SHP77 treated with DMSO at 0.1 percent for 48 hours (cell line): Measurements from ENCODE around the gene CMTM6.
"Not testable (repeated sequence)": the region's sequence is repeated elsewhere in the genome, so short reads cannot be mapped to it uniquely, and the experiment has no call there.

Experiments
- DNase-seq: peaks from one replicate; lab custom pipeline; 2025; lab: John Stamatoyannopoulos, UW

Gene CMTM6

DNA sequence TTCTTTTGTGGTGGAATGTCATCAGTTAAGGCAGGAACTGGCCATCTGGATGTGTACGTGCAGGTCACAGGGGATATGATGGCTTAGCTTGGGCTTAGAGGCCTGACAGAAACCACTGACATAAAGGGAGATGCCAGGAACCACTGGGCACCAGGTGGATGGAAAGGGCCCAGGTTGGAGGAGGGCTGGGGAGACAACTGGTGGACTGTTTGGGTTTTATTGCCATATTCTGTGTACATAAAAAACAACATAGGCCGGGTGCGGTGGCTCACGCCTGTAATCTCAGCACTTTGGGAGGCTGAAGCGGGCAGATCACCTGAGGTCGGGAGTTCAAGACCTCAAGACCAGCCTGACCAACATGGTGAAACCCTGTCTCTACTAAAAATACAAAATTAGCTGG lies 35.8 kb downstream of the CMTM6 start:
- not testable (repeated sequence) for DNase-seq

DNA sequence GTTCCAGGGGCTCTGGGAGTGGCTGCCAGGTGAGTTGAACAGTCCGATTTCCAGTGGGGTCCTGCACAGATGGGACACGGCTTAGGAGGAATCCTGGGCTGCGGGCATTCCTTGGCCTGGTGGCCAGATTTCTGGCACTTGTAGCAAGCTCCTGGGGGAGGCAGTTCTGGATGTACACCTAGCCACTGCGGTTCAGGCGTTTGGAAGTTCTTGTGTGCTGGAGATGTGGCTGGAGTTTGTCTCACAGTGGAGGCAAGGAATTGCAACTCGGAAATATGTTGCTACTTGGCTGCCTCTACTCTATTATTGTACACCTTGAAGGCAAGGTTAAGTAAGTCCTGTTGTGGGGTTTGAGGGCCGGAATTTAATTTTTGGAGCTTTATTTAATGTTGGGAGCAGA lies 37.9 kb downstream of the CMTM6 start:
- not testable (repeated sequence) for DNase-seq

DNA sequence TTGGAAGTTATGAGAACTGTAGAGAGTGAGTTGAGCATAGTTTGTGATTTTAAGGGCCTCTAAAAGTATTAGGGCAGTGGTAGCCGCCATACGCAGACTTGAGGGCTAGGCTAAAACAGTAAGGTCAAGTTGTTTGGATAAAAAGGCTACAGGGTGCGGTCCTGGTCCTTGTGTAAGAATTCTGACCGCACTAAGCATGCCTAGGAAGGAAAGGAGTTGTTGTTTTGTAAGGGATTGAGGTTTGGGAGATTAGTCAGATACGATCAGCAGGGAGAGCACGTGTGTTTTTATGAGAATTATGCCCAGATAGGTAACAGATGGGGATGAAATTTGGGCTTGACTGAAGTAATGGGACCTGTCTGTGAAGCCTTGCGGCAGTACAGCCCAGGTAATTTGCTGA lies 39.2 kb downstream of the CMTM6 start:
- DNase-seq = not testable (repeated sequence)

DNA sequence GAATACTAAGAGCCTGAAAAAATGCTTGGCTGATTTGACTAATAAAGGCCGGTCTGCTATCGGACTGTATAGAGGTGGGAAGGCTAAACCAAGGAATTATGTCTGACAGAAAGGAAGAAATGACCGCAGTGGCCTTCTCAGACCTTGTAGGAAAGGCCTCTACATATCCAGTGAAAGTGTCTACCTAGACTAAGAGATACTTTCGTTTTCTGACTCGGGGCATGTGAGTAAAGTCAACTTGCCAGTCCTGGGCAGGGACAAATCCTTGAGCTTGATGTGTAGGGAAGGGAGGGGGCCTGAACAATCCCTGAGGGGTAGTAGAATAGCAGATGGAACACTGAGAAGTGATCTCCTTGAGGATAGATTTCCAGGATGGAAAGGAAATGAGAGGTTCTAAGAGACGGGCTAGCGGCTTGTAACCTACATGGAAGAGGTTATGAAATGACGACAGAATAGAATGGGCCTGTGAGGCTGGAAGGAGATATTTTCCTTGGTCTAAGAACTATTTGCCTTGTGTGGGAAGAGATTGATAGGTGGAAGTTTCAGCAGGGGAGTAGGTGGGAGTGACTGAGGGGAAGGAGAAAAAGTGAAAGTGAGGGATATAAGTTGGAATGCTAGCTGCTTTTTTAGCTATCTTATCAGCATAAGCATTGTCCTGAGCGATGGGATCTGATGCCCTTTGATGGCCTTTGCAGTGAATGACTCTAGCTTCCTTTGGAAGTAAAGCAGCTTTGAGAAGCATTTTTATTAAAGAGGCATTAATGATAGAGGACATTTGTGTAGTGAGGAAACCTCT lies 40.3 kb downstream of the CMTM6 start:
- not testable (repeated sequence) for DNase-seq

DNA sequence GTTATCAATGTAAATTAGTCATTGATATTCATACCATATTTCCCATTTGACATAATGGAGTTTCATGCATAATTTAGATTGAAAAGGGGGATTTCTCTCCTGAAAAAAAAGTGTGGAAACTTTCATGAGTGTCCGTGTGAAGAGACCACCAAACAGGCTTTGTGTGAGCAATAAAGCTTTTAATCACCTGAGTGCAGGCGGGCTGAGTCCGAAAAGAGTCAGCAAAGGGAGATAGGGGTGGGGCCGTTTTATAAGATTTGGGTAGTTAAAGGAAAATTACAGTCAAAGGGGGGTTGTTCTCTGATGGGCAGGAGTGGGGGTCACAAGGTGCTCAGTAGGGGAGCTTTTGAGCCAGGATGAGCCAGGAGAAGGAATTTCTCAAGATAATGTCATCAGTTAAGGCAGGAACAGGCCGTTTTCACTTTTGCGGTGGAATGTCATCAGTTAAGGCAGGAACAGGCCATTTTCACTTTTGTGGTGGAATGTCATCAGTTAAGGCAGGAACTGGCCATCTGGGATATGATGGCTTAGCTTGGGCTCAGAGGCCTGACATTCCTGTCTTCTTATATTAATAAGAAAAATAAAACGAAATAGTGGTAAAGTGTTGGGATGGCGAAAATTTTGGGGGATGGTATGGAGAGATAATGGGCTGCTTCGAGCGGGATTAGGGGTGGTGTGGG lies 41.7 kb downstream of the CMTM6 start:
- DNase-seq = not testable (repeated sequence)

DNA sequence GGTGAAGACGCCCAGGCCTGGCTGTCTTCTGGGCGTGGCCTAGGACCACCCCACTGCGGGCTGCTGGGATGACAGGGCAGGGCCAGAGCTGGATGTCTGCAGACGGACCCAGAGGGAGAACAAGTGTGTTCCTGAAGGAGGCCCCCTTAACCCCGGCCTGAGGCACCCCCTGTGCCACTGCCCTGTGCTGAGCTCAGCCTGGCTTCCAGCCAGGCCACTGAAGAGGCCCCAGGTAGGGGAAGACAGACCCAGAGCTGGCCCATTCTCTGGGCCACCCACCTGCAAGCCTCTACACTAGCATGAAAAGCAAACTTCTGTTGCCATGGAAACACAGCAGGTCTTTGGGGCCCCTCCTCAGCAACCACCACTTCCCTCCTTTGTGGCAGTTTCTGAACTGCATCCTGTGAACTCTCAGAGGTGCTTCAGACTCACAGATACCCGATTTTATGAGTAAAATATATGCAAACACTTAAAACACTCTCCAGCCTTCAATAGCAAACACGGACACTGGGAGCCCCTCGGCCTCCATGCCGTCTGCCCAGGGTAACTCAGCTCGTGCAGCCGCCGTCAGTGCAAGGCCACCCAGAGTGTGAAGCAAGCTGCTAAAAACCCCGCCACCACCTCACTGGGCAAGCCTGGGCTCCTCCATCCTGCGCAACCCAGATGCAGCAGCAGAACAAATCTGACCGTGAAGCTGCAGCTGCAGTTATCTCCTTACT lies 42.5 kb downstream of the CMTM6 start:
- DNase-seq = peak; percentile 56

DNA sequence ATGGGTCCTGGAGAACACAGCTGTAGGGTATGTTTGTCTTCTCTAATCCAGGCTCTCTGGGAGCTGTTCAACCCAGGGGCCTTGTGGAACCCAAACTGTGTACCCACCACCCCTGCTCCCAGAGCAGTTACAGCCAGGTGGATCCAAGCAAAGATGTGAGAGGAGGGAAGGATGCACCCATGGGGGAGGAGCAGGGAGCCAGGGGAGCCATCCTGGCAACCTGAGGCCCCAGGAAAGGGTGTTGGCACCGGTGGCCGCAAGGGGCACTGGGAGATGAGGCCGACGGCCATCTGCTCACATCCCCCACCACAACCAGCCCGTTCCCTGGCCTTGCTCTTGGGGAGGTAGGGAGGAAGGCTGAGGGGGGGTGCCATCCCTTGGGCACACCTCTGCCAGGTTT lies 43.2 kb downstream of the CMTM6 start:
- no peak for DNase-seq

DNA sequence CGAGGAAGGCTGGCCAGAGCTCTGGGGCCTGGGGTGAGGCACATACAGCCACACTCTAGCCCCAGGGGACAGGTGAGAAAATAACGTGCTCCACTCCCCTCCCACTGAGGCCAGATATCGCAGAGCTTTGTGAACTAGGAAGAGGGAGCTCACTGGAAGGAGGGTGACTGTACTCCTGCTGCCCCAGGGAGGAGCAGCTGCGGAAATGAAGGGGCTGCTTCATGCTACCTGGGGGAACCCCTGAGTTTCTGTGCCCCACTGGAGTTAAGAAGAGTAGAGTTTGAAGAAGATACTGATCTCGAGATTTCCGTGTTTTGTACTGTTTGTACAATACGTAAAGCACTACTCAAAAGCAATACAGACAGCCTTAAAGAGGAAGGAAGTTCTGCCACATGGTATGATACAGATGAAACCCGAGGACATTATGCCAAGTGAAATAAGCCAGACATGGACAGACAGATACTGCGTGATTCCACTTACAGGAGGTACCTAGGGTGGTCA lies 44.6 kb downstream of the CMTM6 start:
- no peak for DNase-seq

DNA sequence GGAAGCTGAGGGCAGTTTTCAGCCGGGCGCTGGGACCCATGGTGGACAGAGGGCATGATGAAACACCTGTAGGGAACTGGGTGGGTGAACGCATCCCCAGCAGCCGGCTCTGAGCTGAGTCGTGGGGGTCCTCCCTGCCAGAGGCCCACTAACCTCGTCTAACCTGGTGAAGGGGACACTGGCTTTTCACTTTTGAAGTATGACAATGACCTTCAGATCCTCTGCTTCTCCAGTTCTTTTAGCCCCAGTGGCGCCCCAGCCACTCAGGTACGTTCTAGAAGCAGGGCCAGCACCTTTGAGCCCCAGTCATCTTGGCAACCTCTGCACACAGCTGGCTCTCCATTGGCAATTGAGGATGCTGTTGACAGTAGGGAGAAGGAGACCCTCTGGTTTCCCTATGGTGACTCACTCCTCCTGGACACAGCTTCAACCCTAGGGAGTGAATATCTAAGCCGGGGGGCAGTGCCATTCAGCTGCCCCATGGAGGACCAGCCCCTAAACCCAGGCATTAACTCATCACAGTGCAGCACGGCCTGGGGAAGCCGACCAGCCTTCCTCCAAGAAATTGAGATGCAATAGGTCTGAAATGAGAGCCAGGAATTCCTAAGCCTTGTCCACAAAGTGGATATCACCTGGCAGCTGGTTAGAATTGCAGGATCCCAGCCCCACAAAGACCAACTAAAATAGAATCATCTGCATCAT lies 46.1 kb downstream of the CMTM6 start:
- DNase-seq = no peak

DNA sequence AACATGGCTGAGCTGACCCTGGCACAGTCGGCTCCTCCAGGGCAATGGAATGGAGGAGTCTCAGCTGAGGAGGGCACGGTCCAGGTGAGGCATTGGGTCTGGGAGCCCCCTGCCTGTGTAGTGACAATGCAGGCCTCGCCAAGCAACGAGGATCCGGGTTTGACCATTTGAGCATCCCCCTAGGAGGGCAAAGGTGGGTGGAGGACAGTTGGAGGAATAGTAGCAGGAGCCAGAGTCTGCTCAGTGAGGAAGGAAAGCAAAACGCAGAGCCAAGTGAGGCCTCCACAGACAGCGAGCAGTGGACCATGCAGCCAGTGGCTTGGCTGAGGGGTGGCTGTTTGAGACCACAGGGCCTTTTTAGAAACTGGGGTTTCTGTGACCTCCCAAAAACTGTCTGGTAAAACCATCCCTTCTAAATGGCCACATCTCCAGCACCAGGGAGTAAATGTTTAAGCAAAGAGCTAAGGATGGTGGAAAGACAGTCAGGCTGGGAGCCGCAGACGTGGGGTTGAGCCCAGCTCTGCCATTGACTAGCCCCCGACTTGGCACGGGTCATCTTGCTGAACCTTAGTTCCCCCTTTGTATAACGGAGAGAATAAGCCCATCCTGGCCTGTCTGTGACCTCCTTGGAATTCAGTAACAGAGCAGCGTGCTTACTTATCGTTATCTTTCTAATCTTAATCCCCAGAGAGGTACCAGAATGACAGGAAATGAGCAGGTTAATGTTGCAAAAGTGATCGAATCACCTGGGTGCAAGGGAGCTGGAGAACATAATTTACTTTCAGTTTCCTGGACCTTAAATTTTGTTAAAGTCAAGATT lies 46.8 kb downstream of the CMTM6 start:
- DNase-seq = no peak

DNA sequence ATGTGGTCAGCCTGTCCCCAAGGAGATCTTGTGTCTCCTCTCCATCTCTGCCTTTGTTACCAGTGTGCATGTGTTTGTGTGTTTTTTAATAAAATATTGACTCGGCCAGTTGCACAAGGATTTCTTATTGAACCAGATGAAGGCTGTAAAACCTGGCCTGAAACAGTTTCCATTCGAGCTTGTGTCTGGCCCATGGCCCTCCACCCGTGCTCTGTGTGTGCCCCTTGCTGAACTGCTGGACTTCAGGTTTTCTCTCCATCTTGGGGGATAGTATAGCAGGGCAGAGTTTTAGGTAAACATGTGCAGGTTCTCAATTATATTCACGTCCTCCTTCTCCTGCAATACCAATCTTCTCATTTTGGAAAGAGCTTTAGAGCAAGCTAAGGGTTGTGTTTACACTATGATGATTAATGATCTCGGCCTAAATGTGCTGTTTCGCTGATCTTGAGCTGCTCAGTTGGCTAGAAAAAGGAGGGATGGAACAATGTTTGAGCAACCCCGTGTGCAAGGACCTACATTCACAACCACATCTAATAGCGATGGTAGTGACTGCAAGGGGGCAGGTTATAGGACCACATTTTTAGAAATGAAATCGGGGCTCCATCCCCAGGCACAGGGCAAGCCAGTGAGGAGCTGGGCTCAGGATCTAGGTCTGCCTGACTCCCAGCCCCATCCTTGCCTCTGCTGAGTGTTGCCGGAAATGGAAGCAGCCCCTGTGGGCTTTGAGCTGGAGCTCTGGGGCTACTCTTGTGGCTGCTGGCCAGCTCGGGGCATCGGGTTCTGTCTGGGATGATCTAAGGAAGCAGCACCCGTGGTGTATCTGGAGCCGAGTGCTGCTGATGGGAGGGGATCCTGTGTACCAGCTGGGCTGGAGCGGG lies 47.7 kb downstream of the CMTM6 start:
- DNase-seq = no peak

DNA sequence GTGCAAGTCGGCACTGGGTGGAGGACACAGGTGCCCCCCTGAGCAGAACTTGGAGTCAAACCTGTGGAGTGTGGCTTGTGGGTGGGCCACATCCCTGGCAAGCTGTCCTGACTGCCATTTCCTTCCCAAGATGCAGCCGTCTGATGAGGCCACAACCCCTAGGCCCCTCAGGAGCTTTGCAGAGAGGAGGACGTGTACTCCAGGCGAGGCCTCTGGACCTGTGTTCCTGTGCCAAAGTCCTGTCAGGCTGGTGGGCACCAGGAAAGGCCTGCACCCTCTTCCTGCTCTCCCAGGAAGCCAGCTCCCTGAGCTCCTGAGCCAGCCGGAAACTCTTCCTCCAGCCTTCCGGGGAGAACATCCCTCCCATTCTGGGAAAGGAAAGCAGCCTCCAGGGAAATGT lies 48.5 kb downstream of the CMTM6 start:
- no peak for DNase-seq

DNA sequence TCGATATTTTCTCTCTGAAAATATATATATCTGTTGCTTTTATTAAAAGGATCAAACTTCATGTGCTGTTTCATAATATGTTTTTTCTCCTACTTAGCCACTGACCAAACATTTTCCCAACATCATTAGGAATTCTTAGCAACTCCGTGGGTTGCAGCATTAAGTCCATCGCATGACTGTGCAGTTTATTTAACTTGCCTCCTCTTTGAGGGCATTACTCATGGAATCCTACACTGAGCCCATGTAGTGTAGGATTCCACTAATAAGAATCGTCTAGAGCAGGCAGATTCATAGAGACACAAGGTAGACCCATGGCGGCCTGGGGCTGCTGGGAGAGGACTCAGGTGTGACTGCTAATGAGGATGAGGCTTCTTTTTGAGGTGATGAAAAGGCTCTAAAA lies 49.3 kb downstream of the CMTM6 start:
- DNase-seq = no peak

DNA sequence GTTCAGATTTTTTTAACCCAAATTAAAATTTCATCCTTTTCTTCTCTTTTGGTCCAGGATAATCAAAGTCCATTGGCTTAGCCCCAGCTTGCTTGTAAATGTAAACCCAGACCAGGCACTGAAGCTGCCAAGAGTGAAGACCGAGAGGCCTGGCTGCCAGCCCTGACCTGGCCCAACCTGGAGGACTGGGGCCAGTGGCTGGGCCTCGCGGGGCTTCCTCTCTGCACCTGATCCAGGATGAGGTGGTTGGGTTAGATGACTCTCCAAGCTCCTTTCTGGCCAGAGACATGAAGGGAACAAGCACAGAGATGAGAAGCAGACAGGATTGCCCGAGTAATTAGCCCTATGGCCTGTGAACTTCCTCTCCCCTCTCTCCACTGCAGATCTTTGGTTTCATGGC lies 50.6 kb downstream of the CMTM6 start:
- no peak for DNase-seq

DNA sequence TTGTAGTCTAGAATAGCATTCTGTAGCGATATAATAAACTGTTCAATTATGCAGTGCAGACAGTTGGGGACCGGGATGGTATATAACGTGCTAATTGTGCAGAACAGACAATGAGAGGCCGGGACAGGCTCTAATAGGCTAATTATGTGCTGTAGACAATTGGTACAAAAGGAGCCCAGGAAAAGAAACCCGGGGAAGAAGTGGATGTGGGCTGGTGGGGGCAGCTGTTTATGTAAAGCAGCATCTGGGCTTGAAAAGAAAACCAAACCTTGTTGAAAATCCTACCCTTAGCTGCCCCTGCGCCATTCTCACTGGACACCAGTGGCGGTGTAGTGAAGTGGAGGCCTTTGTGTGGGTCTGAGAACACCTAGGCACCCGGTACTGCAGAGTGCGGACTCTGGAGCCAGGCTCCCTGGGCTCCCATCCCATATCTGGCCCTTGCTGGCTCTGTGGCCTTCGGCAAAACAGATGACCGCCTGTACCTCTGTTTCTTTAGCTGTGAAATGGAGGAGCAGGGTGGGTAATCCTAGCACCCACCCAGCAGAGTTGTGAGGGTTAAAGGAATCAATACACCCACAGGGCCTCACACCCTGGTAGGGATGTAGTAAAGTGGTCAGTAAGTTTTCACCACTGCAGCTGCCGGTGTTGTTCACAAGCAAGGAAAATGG lies 51.5 kb downstream of the CMTM6 start:
- DNase-seq = no peak

DNA sequence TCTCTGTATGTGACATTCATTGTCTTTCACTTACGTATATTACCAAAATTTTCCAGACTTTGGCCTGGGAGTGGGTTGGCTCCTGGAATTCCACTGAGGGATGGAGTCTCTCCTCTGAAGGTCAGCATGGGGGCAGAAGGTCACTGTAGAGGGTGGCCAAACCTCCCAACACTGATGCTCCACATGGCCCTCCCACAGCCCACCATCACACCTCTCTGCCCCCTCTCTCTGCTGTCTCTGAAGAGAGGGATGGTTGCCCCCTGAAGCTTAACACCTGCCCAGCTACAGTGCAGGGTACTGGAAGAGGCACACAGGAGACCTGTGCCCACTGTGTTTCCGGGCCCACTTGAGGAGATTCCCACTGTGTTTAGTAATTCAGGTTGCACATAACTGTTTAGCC lies 52.2 kb downstream of the CMTM6 start:
- DNase-seq = no peak

DNA sequence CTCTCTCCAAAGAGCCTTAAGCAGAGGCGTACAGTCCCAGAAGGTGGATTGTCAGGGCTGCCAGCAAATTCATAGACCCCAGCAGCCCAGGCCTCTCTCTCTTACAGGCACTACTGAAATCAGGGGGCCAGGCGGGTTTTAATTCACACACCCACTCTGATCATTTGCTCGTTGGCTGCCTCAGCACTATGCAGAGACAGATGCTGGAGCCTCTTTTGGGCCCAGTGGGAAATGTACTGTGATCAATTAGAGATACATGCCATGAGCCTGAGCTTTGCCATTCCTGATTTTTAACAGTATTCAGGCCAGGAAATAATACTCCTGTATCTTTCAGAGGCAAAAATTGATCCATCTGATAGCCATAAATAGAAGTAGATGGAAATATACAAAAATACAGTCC lies 53.0 kb downstream of the CMTM6 start:
- no peak for DNase-seq

DNA sequence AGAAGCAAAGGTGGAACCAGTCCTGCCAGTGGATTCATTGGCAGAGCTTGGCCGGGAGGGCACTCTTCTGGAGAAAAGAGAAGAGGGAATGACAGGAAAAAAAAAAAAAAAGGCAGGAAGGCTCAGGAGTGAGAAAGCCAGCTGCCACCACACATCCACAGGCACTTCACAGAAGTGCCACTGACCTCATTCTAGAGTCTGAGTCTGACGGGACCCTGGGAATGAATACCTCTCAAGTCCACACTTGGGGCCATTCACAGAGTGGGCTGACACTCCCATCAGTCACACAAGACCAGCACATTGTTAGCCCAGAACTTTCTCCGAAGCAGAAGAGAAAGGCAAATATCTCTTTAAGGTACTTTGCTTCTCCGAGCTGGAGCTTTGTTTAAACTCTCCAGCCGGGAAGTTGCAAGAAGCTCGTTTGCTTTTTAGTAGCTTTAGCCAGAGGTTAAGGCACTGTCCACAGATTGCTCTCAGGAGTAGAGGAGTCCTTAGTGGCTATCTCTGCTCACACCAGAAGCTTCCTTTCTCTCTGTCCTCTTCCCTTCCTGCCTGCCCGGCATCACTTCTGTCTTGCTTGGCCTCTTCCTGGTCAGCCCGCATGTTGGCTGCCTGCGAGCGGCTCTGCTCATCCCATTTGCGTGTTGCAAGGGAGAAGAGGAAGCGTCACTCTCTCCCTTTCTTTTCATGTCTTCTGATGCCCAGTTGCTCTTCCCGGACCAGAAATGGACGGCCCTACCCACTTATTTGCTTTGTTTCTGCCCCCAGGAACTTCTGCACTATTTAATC lies 53.8 kb downstream of the CMTM6 start:
- no peak for DNase-seq

DNA sequence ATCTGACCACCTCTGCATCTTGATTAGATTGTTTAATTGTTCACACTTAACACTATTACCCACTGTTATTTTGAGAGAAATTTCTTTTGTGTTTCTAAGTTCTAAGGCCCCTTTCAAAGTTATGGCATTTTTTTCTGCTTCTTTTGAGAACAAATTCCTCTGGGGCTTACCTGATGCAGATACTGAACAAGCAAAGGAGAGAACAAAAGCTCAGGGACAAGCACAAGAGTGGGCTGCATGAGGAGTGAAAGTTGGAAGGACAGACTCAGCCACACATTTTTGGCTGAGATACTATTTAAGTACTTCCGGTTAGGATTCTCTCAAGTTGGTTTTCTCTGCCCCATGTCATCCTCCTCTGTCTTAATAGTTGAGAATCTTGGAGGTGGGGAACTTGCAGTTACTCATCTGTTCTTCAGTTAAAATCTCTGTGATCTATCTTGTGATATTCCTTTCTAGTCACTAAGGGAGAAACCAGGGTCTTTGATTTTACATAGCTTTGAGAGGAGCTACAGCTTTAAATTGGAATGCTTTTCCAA lies 54.7 kb downstream of the CMTM6 start:
- no peak for DNase-seq
